H9 (cell line): ENCODE data around the gene CALN1. TPM values are rescaled to one million over a fixed set of nuclear protein-coding genes. Genes with fewer than 3 reads are reported as not detected.

Experiments used
- DNase-seq: peaks from one replicate; pipeline ENCODE4 v3.0.0-alpha.2; 2017
- H2AFZ ChIP-seq: one replicate; pipeline ENCODE4 v1.6.1; 2013; ENCODE audit warnings: mild to moderate bottlenecking, low read length, control low read depth, moderate library complexity
- H2AK5ac ChIP-seq: 2 replicates; pipeline ENCODE4 v1.6.1; 2013; ENCODE audit warnings: low read length, control low read depth, mixed read lengths; ENCODE audit not compliant: insufficient read length
- H2BK120ac ChIP-seq: one replicate; pipeline ENCODE4 v1.6.1; 2013; ENCODE audit warnings: low read depth, mild to moderate bottlenecking, low read length, control low read depth, inconsistent platforms; ENCODE audit not compliant: poor library complexity, severe bottlenecking
- H2BK12ac ChIP-seq: 2 replicates; pipeline ENCODE4 v1.6.1; 2013; ENCODE audit warnings: low read length, control low read depth, mixed read lengths, low read depth; ENCODE audit not compliant: insufficient read length
- H2BK15ac ChIP-seq: 2 replicates; pipeline ENCODE4 v1.6.1; 2013; ENCODE audit warnings: low read depth, low read length, control low read depth
- H2BK20ac ChIP-seq: one replicate; pipeline ENCODE4 v1.6.1; 2013; ENCODE audit warnings: low read depth, mild to moderate bottlenecking, low read length, control low read depth, inconsistent platforms; ENCODE audit not compliant: poor library complexity, severe bottlenecking
- H2BK5ac ChIP-seq: 2 replicates; pipeline ENCODE4 v1.6.1; 2013; ENCODE audit warnings: low read length, control low read depth, mixed read lengths; ENCODE audit not compliant: insufficient read length
- H3K14ac ChIP-seq: 2 replicates; pipeline ENCODE4 v1.6.1; 2013; ENCODE audit warnings: low read length, control low read depth; ENCODE audit not compliant: insufficient read depth
- H3K18ac ChIP-seq: 2 replicates; pipeline ENCODE4 v1.6.1; 2013; ENCODE audit warnings: low read depth, mild to moderate bottlenecking, mixed read lengths, low read length, control low read depth; ENCODE audit not compliant: insufficient read length
- H3K23ac ChIP-seq: 2 replicates; pipeline ENCODE4 v1.6.1; 2013; ENCODE audit warnings: low read length, control low read depth, mixed read lengths, low read depth; ENCODE audit not compliant: insufficient read length
- H3K23me2 ChIP-seq: 2 replicates; pipeline ENCODE4 v1.6.1; 2013; ENCODE audit warnings: low read depth, mild to moderate bottlenecking, mixed read lengths, low read length, control low read depth; ENCODE audit not compliant: insufficient read length, poor library complexity, severe bottlenecking
- H3K27ac ChIP-seq: 2 replicates; pipeline ENCODE4 v1.5.1; 2013; ENCODE audit warnings: low read length, control low read depth, mixed read lengths, low read depth; ENCODE audit not compliant: insufficient read length
- H3K27me3 ChIP-seq: 2 replicates; pipeline ENCODE4 v1.6.1; 2013; ENCODE audit warnings: low read length, control low read depth, inconsistent platforms; ENCODE audit not compliant: insufficient read depth
- H3K4ac ChIP-seq: 2 replicates; pipeline ENCODE4 v1.6.1; 2013; ENCODE audit warnings: low read depth, mild to moderate bottlenecking, control low read depth, inconsistent platforms, low read length, moderate library complexity
- H3K4me1 ChIP-seq: 2 replicates; pipeline ENCODE4 v1.6.1; 2013; ENCODE audit warnings: low read length, control low read depth, inconsistent platforms; ENCODE audit not compliant: insufficient read depth
- H3K4me2 ChIP-seq: 2 replicates; pipeline ENCODE4 v1.6.1; 2013; ENCODE audit warnings: low read length, control low read depth, mixed read lengths; ENCODE audit not compliant: insufficient read length, insufficient read depth
- H3K56ac ChIP-seq: 2 replicates; pipeline ENCODE4 v1.6.1; 2013; ENCODE audit warnings: low read depth, mild to moderate bottlenecking, mixed read lengths, low read length, control low read depth; ENCODE audit not compliant: insufficient read length
- H3K79me1 ChIP-seq: 2 replicates; pipeline ENCODE4 v1.6.1; 2013; ENCODE audit warnings: low read depth, mild to moderate bottlenecking, moderate library complexity, low read length, control low read depth, inconsistent platforms; ENCODE audit not compliant: insufficient read depth, poor library complexity, severe bottlenecking
- H3K79me2 ChIP-seq: 2 replicates; pipeline ENCODE4 v1.6.1; 2013; ENCODE audit warnings: low read length, control low read depth, inconsistent platforms; ENCODE audit not compliant: insufficient read depth
- H3K9ac ChIP-seq: 2 replicates; pipeline ENCODE4 v1.6.1; 2013; ENCODE audit warnings: low read length, control low read depth, mixed read lengths; ENCODE audit not compliant: insufficient read length; ENCODE audit errors: extremely low read depth
- H3K9me3 ChIP-seq: one replicate; pipeline ENCODE4 v1.6.1; 2013; ENCODE audit warnings: low read depth, low read length, inconsistent platforms; ENCODE audit not compliant: control insufficient read depth
- H3T11ph ChIP-seq: one replicate; pipeline ENCODE4 v1.6.1; 2013; ENCODE audit warnings: mild to moderate bottlenecking, low read length, control low read depth, inconsistent platforms
- H4K20me1 ChIP-seq: one replicate; pipeline ENCODE4 v1.6.1; 2013; ENCODE audit not compliant: control insufficient read depth, insufficient read length, insufficient read depth
- H4K5ac ChIP-seq: 2 replicates; pipeline ENCODE4 v1.6.1; 2013; ENCODE audit warnings: low read depth, mild to moderate bottlenecking, mixed read lengths, low read length, control low read depth; ENCODE audit not compliant: insufficient read length
- H4K8ac ChIP-seq: replicated peaks from 2 replicates; pipeline ENCODE4 v1.6.1; 2013; ENCODE audit warnings: low read length, control low read depth, mixed read lengths, low read depth; ENCODE audit not compliant: insufficient read length
- H4K91ac ChIP-seq: 2 replicates; pipeline ENCODE4 v1.6.1; 2013; ENCODE audit warnings: low read depth, mild to moderate bottlenecking, moderate library complexity, mixed read lengths, low read length, control low read depth; ENCODE audit not compliant: insufficient read length
- H3K27ac Mint-ChIP-seq, 3 experiments: 2 replicates in 2 of 3; 3 replicates in 1 of 3; pipeline ENCODE4 v1.8.0; 2020 to 2021; ENCODE audit warnings: mixed read lengths in 3 of 3, mild to moderate bottlenecking in 1 of 3, moderate library complexity in 1 of 3
- H3K27me3 Mint-ChIP-seq: 2 replicates; pipeline ENCODE4 v1.8.0; 2021; ENCODE audit warnings: low read depth, mild to moderate bottlenecking, moderate library complexity, mixed read lengths
- H3K36me3 Mint-ChIP-seq, 3 experiments: 2 replicates in 2 of 3; 3 replicates in 1 of 3; pipeline ENCODE4 v1.8.0; 2020 to 2021; ENCODE audit warnings: low read depth in 3 of 3, mixed read lengths in 3 of 3; ENCODE audit not compliant: insufficient read depth in 1 of 3
- H3K4me1 Mint-ChIP-seq, 2 experiments: 2 replicates each; pipeline ENCODE4 v1.8.0; 2020; ENCODE audit warnings: mixed read lengths in 2 of 2
- H3K4me3 Mint-ChIP-seq, 2 experiments: 2 replicates in 1 of 2; 3 replicates in 1 of 2; pipeline ENCODE4 v1.8.0; 2020 to 2021; ENCODE audit warnings: mild to moderate bottlenecking in 2 of 2, mixed read lengths in 2 of 2, moderate library complexity in 1 of 2
- H3K9me3 Mint-ChIP-seq, 2 experiments: 2 replicates in 1 of 2; 3 replicates in 1 of 2; pipeline ENCODE4 v1.8.0; 2020; ENCODE audit warnings: mild to moderate bottlenecking in 2 of 2, mixed read lengths in 2 of 2, moderate library complexity in 1 of 2
- CTCF ChIP-seq: fragments of 200-600 bp; sonication (generic); conservative IDR thresholded peaks from 3 replicates; pipeline ENCODE4 v1.8.0; 2021; ENCODE audit warnings: antibody characterized with exemption, mild to moderate bottlenecking
- WGBS: extraction: QIAGEN DNeasy Blood & Tissue Kit; methylation state at CpG from one replicate; pipeline ENCODE4 v1.1.7; 2013; ENCODE audit warnings: missing lambda C conversion rate, low lambda C conversion rate, mixed read lengths; ENCODE audit not compliant: insufficient read length; ENCODE audit errors: extremely low coverage; 5-methylcytosine and 5-hydroxymethylcytosine counted together
- total RNA-seq: library from RNA; stranded (reverse); gene quantifications from 2 replicates; pipeline ENCODE4 v1.2.1, GENCODE V29; 2021

The CALN1 gene
- total RNA-seq, 1 experiment from 2014 or later: 2.8 TPM

- no peak overlapping the region for H3K4me3 Mint-ChIP-seq
- H3K79me2 ChIP-seq: no peaks in the 10 kb centered on the region
Measured at GRCh38 chr7:72297636-72298035, 114.5 kb downstream of the CALN1 start.

More at GRCh38 chr7:72297636-72298035, 114.5 kb downstream of the CALN1 start:
- no peaks in the 10 kb centered on the region for H3K23me2 ChIP-seq
- Mint-ChIP-seq H3K36me3 (peaks cover 0 to 8% (median 3%) of the 10 kb centered on the region in 3 experiments; a peak in 3 of 7 replicates), H3K4me1 (peaks cover 13 to 14% of the 10 kb centered on the region in 2 experiments), H3K9me3 (peaks cover 0 to 2% of the 10 kb centered on the region in 2 experiments; a peak in 1 of 5 replicates), H3K27ac (no peak overlapping the region), H3K27me3 (no peaks in the 10 kb centered on the region)
- no CpG with 5 or more reads among the region's 3 CpGs for whole genome bisulfite sequencing
- H2BK20ac ChIP-seq: no peak overlapping the region
- no peak overlapping the region for H2BK120ac ChIP-seq
- H3K4ac ChIP-seq: no peak overlapping the region
- no peak overlapping the region for H4K91ac ChIP-seq
- H2BK12ac ChIP-seq: no peak overlapping the region
- H3K14ac ChIP-seq: no peak overlapping the region
- H2AFZ ChIP-seq: no peak overlapping the region
- H3K27me3 ChIP-seq: no peaks in the 10 kb centered on the region
- no peak overlapping the region for H2AK5ac ChIP-seq
- H4K20me1 ChIP-seq: no peaks in the 10 kb centered on the region
- H3K9me3 ChIP-seq: no peaks in the 10 kb centered on the region
- H4K8ac ChIP-seq: no peak overlapping the region
- H3K23ac ChIP-seq: no peak overlapping the region
- H3T11ph ChIP-seq: no peak overlapping the region
- H4K5ac ChIP-seq: no peak overlapping the region
- H2BK15ac ChIP-seq: no peak overlapping the region
- DNase-seq: no peak
- no peak overlapping the region for H3K56ac ChIP-seq
- H3K9ac ChIP-seq: no peak overlapping the region
- H3K4me1 ChIP-seq: no peaks in the 10 kb centered on the region; the same call in 1 of the 2 replicates
- H3K79me1 ChIP-seq: no peaks in the 10 kb centered on the region
- H2BK5ac ChIP-seq: no peak overlapping the region
- H3K4me2 ChIP-seq: no peak overlapping the region
- H3K27ac ChIP-seq: no peak overlapping the region
- no peak overlapping the region for H3K18ac ChIP-seq
- TF ChIP-seq CTCF: no peak
